Osteoblast (primary cell): ENCODE results near the gene DPF3. TPM values are rescaled to one million over a fixed set of nuclear protein-coding genes. Genes with fewer than 3 reads are reported as not detected.

Experiments used
- DNase-seq: peaks from one replicate; pipeline ENCODE4 v3.0.0; 2011; ENCODE audit warnings: low spot score, mixed read lengths; ENCODE audit not compliant: insufficient read length; ENCODE audit errors: missing footprints
- H2AFZ ChIP-seq: 2 replicates; pipeline ENCODE4 v1.6.0; 2011; ENCODE audit warnings: mild to moderate bottlenecking, low read length
- H3K27ac ChIP-seq: 2 replicates; pipeline ENCODE4 v1.5.1; 2011; ENCODE audit warnings: mild to moderate bottlenecking, low read depth, low read length, moderate library complexity
- H3K27me3 ChIP-seq: 2 replicates; pipeline ENCODE4 v1.6.0; 2012; ENCODE audit warnings: mild to moderate bottlenecking, control low read depth, inconsistent platforms, low read length, moderate library complexity; ENCODE audit not compliant: insufficient read depth
- H3K36me3 ChIP-seq: 2 replicates; pipeline ENCODE4 v1.5.1; 2011; ENCODE audit warnings: mild to moderate bottlenecking, low read length, control low read depth, moderate library complexity; ENCODE audit not compliant: insufficient read depth
- H3K4me1 ChIP-seq: 2 replicates; pipeline ENCODE4 v1.5.1; 2011; ENCODE audit warnings: mild to moderate bottlenecking, low read length, control low read depth, moderate library complexity; ENCODE audit not compliant: insufficient read depth
- H3K4me2 ChIP-seq: 2 replicates; pipeline ENCODE4 v1.6.0; 2011; ENCODE audit warnings: mild to moderate bottlenecking, low read length; ENCODE audit not compliant: insufficient read depth
- H3K4me3 ChIP-seq: fragments of 200-600 bp; sonication (generic); 3 replicates; pipeline ENCODE4 v1.5.1; 2012; ENCODE audit warnings: mild to moderate bottlenecking, low read length, inconsistent platforms; ENCODE audit not compliant: insufficient read depth
- H3K79me2 ChIP-seq: 2 replicates; pipeline ENCODE4 v1.6.0; 2012; ENCODE audit warnings: mild to moderate bottlenecking, low read length, control low read depth, inconsistent platforms; ENCODE audit not compliant: insufficient read depth
- H3K9me3 ChIP-seq: 2 replicates; pipeline ENCODE4 v1.5.1; 2011; ENCODE audit warnings: low read depth, low read length, control low read depth
- H4K20me1 ChIP-seq: 2 replicates; pipeline ENCODE4 v1.6.0; 2012; ENCODE audit warnings: mild to moderate bottlenecking, low read length, control low read depth; ENCODE audit not compliant: insufficient read depth
- total RNA-seq: library from RNA; depleted of rRNA; stranded (reverse); fragments of >200 nt; gene quantifications from 2 replicates; pipeline ENCODE4 v1.2.3, GENCODE V29; 2012
- TF ChIP-seq, protein P1 (sequence below): IDR thresholded peaks from 2 replicates; pipeline ENCODE4 v1.5.1; 2011; ENCODE audit warnings: mild to moderate bottlenecking, low read depth, low read length, moderate library complexity; ENCODE audit errors: extremely low read depth

The DPF3 gene
- total RNA-seq, 1 donor, result 1.8 TPM

GRCh38 chr14:72699443-72699842 lies 194.5 kb downstream of the DPF3 start:
- Histone ChIP-seq H3K4me2 (no peak overlapping the region), H2AFZ (no peak overlapping the region), H3K79me2 (no peaks in the 10 kb centered on the region), H3K4me1 (peaks cover 11% of the 10 kb centered on the region), H3K27me3 (no peaks in the 10 kb centered on the region), H3K27ac (no peak overlapping the region), H3K9me3 (no peaks in the 10 kb centered on the region), H3K4me3 (no peak overlapping the region), H3K36me3 (no peaks in the 10 kb centered on the region), H4K20me1 (no peaks in the 10 kb centered on the region)
- TF ChIP-seq, protein P1, sequence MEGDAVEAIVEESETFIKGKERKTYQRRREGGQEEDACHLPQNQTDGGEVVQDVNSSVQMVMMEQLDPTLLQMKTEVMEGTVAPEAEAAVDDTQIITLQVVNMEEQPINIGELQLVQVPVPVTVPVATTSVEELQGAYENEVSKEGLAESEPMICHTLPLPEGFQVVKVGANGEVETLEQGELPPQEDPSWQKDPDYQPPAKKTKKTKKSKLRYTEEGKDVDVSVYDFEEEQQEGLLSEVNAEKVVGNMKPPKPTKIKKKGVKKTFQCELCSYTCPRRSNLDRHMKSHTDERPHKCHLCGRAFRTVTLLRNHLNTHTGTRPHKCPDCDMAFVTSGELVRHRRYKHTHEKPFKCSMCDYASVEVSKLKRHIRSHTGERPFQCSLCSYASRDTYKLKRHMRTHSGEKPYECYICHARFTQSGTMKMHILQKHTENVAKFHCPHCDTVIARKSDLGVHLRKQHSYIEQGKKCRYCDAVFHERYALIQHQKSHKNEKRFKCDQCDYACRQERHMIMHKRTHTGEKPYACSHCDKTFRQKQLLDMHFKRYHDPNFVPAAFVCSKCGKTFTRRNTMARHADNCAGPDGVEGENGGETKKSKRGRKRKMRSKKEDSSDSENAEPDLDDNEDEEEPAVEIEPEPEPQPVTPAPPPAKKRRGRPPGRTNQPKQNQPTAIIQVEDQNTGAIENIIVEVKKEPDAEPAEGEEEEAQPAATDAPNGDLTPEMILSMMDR, result no peak
- DNase-seq, result no peak

DNA sequence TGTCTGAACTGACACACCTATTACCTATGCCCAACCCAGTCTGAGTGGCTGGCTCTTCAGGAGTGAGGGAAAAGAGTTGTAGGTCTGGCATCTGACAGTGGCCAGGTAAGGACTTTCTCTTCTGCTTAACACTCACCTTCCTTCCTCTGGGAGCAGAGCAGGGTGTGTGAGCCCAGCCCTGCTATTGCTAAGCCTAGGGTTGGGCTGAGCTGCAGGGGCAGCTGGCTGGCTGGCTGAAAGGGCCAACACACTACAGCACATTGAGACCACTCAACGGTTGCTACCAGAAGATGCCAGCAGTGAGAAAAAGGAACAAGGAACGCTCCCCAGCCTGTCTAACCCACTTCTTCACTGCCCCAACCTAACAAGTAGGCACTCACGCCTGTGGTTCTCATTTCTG lies 201.2 kb downstream of the DPF3 start:
- no peaks in the 10 kb centered on the region for H4K20me1 ChIP-seq
- H3K36me3 ChIP-seq, result no peaks in the 10 kb centered on the region
- no peak overlapping the region for H3K27ac ChIP-seq
- H3K4me3 ChIP-seq, result no peak overlapping the region
- no peak overlapping the region for H2AFZ ChIP-seq
- no peaks in the 10 kb centered on the region for H3K4me1 ChIP-seq
- no peaks in the 10 kb centered on the region for H3K9me3 ChIP-seq
- no peaks in the 10 kb centered on the region for H3K27me3 ChIP-seq
- TF ChIP-seq, protein P1, result no peak
- DNase-seq, result no peak
- no peaks in the 10 kb centered on the region for H3K79me2 ChIP-seq
- no peak overlapping the region for H3K4me2 ChIP-seq

GRCh38 chr14:72690324-72690723 lies 203.6 kb downstream of the DPF3 start:
- DNase-seq, result no peak
- no peak overlapping the region for H3K27ac ChIP-seq
- no peaks in the 10 kb centered on the region for H3K79me2 ChIP-seq
- no peaks in the 10 kb centered on the region for H4K20me1 ChIP-seq
- H3K4me2 ChIP-seq, result no peak overlapping the region
- no peaks in the 10 kb centered on the region for H3K36me3 ChIP-seq
- H3K4me3 ChIP-seq, result no peak overlapping the region
- no peaks in the 10 kb centered on the region for H3K9me3 ChIP-seq
- TF ChIP-seq, protein P1, result no peak
- no peaks in the 10 kb centered on the region for H3K4me1 ChIP-seq
- H3K27me3 ChIP-seq, result no peaks in the 10 kb centered on the region
- H2AFZ ChIP-seq, result no peak overlapping the region

- H3K4me2 ChIP-seq, result no peak overlapping the region
- no peak overlapping the region for H3K4me3 ChIP-seq
- TF ChIP-seq, protein P1, result no peak
- H3K27ac ChIP-seq, result no peak overlapping the region
- no peaks in the 10 kb centered on the region for H3K79me2 ChIP-seq
- DNase-seq, result no peak
- no peaks in the 10 kb centered on the region for H3K36me3 ChIP-seq
- no peaks in the 10 kb centered on the region for H4K20me1 ChIP-seq
- no peaks in the 10 kb centered on the region for H3K4me1 ChIP-seq
- H3K27me3 ChIP-seq, result no peaks in the 10 kb centered on the region
- H3K9me3 ChIP-seq, result no peaks in the 10 kb centered on the region
- H2AFZ ChIP-seq, result no peak overlapping the region
Observed at GRCh38 chr14:72688990-72689671, 204.8 kb downstream of the DPF3 start.
